Tibial nerve (tissue), 4 donors: ENCODE measurements around the gene SPRY4. TPM values are rescaled to one million over a fixed set of nuclear protein-coding genes. Genes with fewer than 3 reads are reported as not detected.

Experiments used
- DNase-seq, 2 donors: peaks; one replicate each; pipeline ENCODE4 v3.0.0-alpha.2; 2019; ENCODE audit warnings: low spot score in 2 of 2
- H3K27ac ChIP-seq, 4 donors: fragments of 200-600 bp; sonication (generic) in 3 of 4; one replicate each; pipeline ENCODE4 v1.5.1; 2017 to 2019; ENCODE audit warnings: mild to moderate bottlenecking in 1 of 4
- H3K27me3 ChIP-seq, 2 donors: fragments of 200-600 bp; sonication (generic) in 1 of 2; one replicate each; pipeline versions ENCODE4 v1.5.1 to v1.6.0; 2017 to 2019
- H3K36me3 ChIP-seq, 3 donors: fragments of 200-600 bp; sonication (generic); one replicate each; pipeline ENCODE4 v1.5.1; 2018 to 2019
- H3K4me1 ChIP-seq, 4 donors: fragments of 200-600 bp; sonication (generic) in 3 of 4; one replicate each; pipeline ENCODE4 v1.5.1; 2017 to 2019
- H3K4me3 ChIP-seq, 4 donors: fragments of 200-600 bp; sonication (generic) in 3 of 4; one replicate each; pipeline ENCODE4 v1.5.1; 2017 to 2019; ENCODE audit warnings: mild to moderate bottlenecking in 1 of 4, moderate library complexity in 1 of 4
- H3K9me3 ChIP-seq, 4 donors: fragments of 200-600 bp; sonication (generic) in 3 of 4; one replicate each; pipeline ENCODE4 v1.5.1; 2017 to 2019
- EP300 ChIP-seq, 2 donors: sonication (generic); formaldehyde crosslinking; IDR thresholded peaks; one replicate each; pipeline ENCODE4 v1.6.1; 2017; ENCODE audit warnings: antibody characterized with exemption in 2 of 2, mild to moderate bottlenecking in 1 of 2
- POLR2A ChIP-seq, 2 donors: fragments of 450-650 bp; IDR thresholded peaks; one replicate each; pipeline ENCODE4 v1.6.1; 2017; ENCODE audit warnings: antibody characterized with exemption in 2 of 2, mild to moderate bottlenecking in 2 of 2, moderate library complexity in 2 of 2
- WGBS, 2 donors: methylation state at CpG; one replicate each; pipeline ENCODE4 v1.1.5; 2018; 5-methylcytosine and 5-hydroxymethylcytosine counted together
- total RNA-seq, 4 donors: library from RNA; depleted of rRNA; stranded (reverse); fragments of >200 nt; gene quantifications; one replicate each; pipeline ENCODE4 v1.1.0, GENCODE V29; 2016
- TF ChIP-seq, protein P1 (sequence below), 5 experiments: fragments of 200-600 bp in 3 of 5; fragments of 450-650 bp in 2 of 5; sonication (generic) in 3 of 5; IDR thresholded peaks; one replicate each; pipeline ENCODE4 v1.5.1; 2016 to 2019; ENCODE audit warnings: antibody characterized with exemption in 5 of 5, mild to moderate bottlenecking in 3 of 5, moderate library complexity in 2 of 5

SPRY4 gene
- total RNA-seq, 4 donors from 2014 or later: 5.1 to 30.9 (median 17.9) TPM

DNA sequence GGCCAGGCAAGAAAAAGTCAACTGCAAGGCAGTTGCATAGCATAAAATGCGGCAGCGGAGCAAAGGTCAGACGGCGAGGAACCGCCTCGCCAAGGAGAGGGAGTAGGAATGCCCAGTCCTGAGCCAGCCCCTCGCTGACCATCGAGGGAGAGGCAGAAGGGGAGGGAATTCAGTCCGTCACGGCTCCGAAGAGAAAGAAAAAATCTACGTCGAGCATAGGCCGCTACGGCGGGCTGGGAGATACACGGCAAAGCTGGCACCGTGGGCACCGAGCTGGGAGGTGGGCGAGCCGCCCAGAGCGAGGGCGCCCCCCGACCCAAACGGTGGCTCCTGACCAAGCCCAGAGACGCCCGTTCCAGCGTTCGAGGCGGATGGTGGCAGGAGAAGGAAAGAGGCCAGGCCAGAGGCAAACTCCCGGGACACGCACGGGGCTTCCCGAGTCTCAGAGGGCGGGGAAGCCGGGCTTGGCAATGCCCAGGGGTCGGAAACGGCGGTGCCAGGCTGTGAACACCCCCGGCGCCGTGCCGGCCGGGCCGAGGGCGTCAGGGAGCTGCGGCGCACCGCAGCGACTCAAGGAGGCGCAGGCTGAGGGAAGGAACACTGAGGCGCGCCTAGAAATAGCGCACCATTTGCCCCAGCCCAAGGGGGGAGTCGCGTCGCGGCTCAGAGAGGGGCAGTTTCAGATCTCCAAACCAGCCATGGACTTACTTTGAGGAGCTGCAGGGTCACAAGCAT, 518 bp downstream of the SPRY4 start:
- Histone ChIP-seq H3K27ac (peak overlapping the region; percentile 42 to 87 (median 74)), H3K4me1 (peaks cover 0 to 75% (median 35%) of the 10 kb centered on the region in 4 donors), H3K36me3 (no peaks in the 10 kb centered on the region), H3K27me3 (no peaks in the 10 kb centered on the region), H3K9me3 (no peaks in the 10 kb centered on the region), H3K4me3 (peak overlapping the region; percentile 50 to 68 (median 61))
- WGBS, 2 donors: 3 to 6% methylated on average over 22 to 53 of the region's 58 CpGs
- no peak for DNase-seq
- TF ChIP-seq, protein P1, sequence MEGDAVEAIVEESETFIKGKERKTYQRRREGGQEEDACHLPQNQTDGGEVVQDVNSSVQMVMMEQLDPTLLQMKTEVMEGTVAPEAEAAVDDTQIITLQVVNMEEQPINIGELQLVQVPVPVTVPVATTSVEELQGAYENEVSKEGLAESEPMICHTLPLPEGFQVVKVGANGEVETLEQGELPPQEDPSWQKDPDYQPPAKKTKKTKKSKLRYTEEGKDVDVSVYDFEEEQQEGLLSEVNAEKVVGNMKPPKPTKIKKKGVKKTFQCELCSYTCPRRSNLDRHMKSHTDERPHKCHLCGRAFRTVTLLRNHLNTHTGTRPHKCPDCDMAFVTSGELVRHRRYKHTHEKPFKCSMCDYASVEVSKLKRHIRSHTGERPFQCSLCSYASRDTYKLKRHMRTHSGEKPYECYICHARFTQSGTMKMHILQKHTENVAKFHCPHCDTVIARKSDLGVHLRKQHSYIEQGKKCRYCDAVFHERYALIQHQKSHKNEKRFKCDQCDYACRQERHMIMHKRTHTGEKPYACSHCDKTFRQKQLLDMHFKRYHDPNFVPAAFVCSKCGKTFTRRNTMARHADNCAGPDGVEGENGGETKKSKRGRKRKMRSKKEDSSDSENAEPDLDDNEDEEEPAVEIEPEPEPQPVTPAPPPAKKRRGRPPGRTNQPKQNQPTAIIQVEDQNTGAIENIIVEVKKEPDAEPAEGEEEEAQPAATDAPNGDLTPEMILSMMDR (IDR thresholded peaks at IDR 0.05): peak in 1 of 5 experiments; percentile 48
- no peak for TF ChIP-seq POLR2A (IDR thresholded peaks at IDR 0.05)

DNA sequence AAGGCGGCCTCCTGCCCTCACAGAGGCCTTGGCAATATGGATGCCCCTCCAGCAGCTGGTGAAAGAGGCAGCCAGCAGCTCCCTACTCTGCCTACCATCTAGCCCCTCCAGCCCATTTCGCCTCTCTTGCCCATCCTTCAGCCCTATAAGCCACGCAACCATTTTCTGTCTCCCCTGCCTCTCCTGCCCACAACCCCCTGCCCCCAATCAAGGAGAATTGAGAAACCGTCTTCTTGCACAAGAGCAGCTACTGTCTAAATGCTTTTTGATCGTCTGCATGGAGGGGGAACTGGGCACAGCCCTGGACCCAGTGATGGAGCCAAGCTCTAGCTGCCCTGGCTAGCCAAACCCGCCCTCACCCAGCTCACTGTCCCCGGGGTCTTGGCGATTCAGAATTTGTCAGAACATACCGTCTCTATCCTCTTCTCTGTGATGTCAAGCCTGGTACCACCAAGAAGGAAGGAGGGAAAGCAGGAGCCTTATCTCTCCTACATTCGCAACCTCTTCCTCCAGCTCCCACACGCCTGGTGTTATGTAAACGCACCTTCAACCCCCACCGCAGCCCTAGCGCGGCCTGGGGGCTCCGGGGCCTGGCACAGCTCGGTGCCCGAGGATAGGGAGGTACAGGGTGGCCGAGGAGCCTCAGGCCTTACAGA, 1.2 kb downstream of the SPRY4 start:
- H3K4me1 ChIP-seq: peaks cover 0 to 82% (median 35%) of the 10 kb centered on the region in 4 donors
- H3K4me3 ChIP-seq: peak overlapping the region; percentile 50 to 68 (median 61)
- peak in 1 of 2 donors; percentile 21 for DNase-seq
- H3K27me3 ChIP-seq: no peaks in the 10 kb centered on the region
- H3K27ac ChIP-seq: peak overlapping the region; percentile 42 to 87 (median 74)
- TF ChIP-seq, protein P1 (IDR thresholded peaks at IDR 0.05): no peak
- TF ChIP-seq EP300 (IDR thresholded peaks at IDR 0.05): no peak
- no peak for TF ChIP-seq POLR2A (IDR thresholded peaks at IDR 0.05)
- 39 to 40% methylated on average over 19 of the region's 19 CpGs for WGBS, 2 donors
- no peaks in the 10 kb centered on the region for H3K36me3 ChIP-seq
- no peaks in the 10 kb centered on the region for H3K9me3 ChIP-seq

DNA sequence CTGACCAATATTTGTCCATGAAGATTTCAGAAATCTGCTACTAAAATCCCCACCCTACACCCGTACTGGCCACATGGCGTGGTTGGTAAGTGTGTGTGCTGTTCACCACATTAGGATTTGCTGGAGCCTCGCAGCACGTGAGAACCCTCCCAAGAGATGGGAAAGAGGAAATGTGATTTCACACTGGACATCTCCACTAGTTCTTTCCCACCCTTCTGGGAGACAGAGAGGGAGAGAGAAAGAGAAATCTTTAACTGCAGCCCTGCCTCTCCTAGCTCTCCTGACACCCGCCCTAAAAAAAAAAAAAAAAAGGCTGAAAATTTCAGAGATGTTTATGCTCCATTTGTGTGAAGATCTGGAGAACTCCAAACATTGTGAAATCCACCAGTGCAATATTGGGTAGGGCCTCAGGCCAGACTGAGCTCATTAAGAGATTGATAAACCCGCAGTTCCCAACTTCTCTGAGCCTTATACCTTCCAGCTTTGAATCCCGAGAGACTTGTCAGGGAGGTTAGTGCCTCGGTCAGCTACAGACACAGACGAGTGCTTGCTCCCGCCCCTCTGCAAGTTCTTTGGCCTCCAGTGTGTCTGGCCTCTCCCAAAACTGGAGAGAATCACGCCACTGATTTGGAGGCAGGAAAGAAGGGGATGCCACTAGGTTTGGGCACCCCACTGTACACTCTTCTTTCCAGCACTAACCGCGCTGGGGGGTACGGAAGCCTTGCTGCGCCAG, 1.9 kb downstream of the SPRY4 start:
- peak overlapping the region; percentile 50 to 68 (median 61) for H3K4me3 ChIP-seq
- H3K27me3 ChIP-seq: no peaks in the 10 kb centered on the region
- no peaks in the 10 kb centered on the region for H3K36me3 ChIP-seq
- peaks cover 0 to 89% (median 35%) of the 10 kb centered on the region in 4 donors for H3K4me1 ChIP-seq
- DNase-seq: peak in 1 of 2 donors; percentile 56
- H3K27ac ChIP-seq: peak overlapping the region; percentile 42 to 87 (median 74)
- 64 to 81% methylated on average over 15 of the region's 15 CpGs for WGBS, 2 donors
- no peaks in the 10 kb centered on the region for H3K9me3 ChIP-seq
- TF ChIP-seq EP300 (IDR thresholded peaks at IDR 0.05) (peak in 1 of 2 donors; percentile 37), POLR2A (IDR thresholded peaks at IDR 0.05) (no peak)
- TF ChIP-seq, protein P1 (IDR thresholded peaks at IDR 0.05): no peak

DNA sequence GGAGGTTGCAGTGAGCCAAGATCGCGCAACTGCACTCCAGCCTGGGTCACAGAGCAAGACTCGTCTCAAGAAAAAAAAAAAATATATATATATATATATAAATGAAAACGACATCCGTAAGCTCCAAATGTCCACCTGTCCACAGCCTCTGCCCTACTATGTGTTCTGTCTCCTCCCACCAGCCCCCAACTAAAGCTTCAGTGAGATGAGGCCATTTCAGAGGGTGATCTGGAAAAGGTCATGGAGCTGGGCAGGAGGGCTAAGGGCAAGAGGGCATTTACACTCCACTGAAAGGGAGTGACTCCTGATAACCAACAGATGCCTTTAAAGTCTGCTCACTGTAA, 2.4 kb downstream of the SPRY4 start:
- no peak for DNase-seq
- H3K36me3 ChIP-seq: no peaks in the 10 kb centered on the region
- no peaks in the 10 kb centered on the region for H3K9me3 ChIP-seq
- 71 to 84% methylated on average over 5 of the region's 5 CpGs for WGBS, 2 donors
- peak overlapping the region in 3 of 4 donors; percentile 50 to 68 (median 55) for H3K4me3 ChIP-seq
- peak overlapping the region in 3 of 4 donors; percentile 55 to 87 (median 75) for H3K27ac ChIP-seq
- H3K4me1 ChIP-seq: peaks cover 0 to 94% (median 38%) of the 10 kb centered on the region in 4 donors
- H3K27me3 ChIP-seq: no peaks in the 10 kb centered on the region
- TF ChIP-seq, protein P1 (IDR thresholded peaks at IDR 0.05): no peak
- TF ChIP-seq EP300 (IDR thresholded peaks at IDR 0.05) (no peak), POLR2A (IDR thresholded peaks at IDR 0.05) (no peak)
